Glutamatergic neuron (in vitro differentiated cells): Measurements from ENCODE around the gene UBE2QL1. TPM values are rescaled to one million over a fixed set of nuclear protein-coding genes. Genes with fewer than 3 reads are reported as not detected.

Experiments used
- DNase-seq: peaks from one replicate; pipeline ENCODE4 v3.0.0; 2022
- H3K27ac Mint-ChIP-seq: one replicate; pipeline ENCODE4 v1.8.0; 2020; ENCODE audit warnings: mild to moderate bottlenecking, mixed read lengths, inconsistent platforms; ENCODE audit not compliant: unreplicated experiment
- H3K27me3 Mint-ChIP-seq: one replicate; pipeline ENCODE4 v1.8.0; 2020; ENCODE audit warnings: mild to moderate bottlenecking, moderate library complexity, mixed read lengths, inconsistent platforms; ENCODE audit not compliant: unreplicated experiment
- H3K36me3 Mint-ChIP-seq: one replicate; pipeline ENCODE4 v1.8.0; 2020; ENCODE audit warnings: mild to moderate bottlenecking, mixed read lengths, inconsistent platforms; ENCODE audit not compliant: unreplicated experiment
- H3K4me1 Mint-ChIP-seq: one replicate; pipeline ENCODE4 v1.8.0; 2020; ENCODE audit warnings: mild to moderate bottlenecking, low read depth, mixed read lengths, inconsistent platforms; ENCODE audit not compliant: unreplicated experiment
- H3K4me3 Mint-ChIP-seq: one replicate; pipeline ENCODE4 v1.8.0; 2020; ENCODE audit warnings: mild to moderate bottlenecking, mixed read lengths, inconsistent platforms; ENCODE audit not compliant: unreplicated experiment
- H3K9me3 Mint-ChIP-seq: one replicate; pipeline ENCODE4 v1.8.0; 2020; ENCODE audit warnings: mild to moderate bottlenecking, moderate library complexity, mixed read lengths, inconsistent platforms; ENCODE audit not compliant: unreplicated experiment
- CTCF ChIP-seq: fragments of 200-600 bp; sonication (generic); IDR thresholded peaks from one replicate; pipeline ENCODE4 v1.5.0; 2021; ENCODE audit not compliant: partially characterized antibody, unreplicated experiment
- total RNA-seq: library from RNA; stranded (reverse); fragmentation: NEBNext Ultra II Directional; extraction: Animal tissue kit (Norgen Biotek cat#: 25700); gene quantifications from one replicate; pipeline ENCODE4 v1.2.1, GENCODE V29; 2021; ENCODE audit not compliant: unreplicated experiment

The UBE2QL1 gene
- total RNA-seq, 1 donor from 2014 or later: 4.5 TPM

- no peak overlapping the region for H3K27ac Mint-ChIP-seq
- no peaks in the 10 kb centered on the region for H3K36me3 Mint-ChIP-seq
- H3K9me3 Mint-ChIP-seq: no peaks in the 10 kb centered on the region
- DNase-seq: no peak
- H3K27me3 Mint-ChIP-seq: peaks cover 4% of the 10 kb centered on the region
- H3K4me1 Mint-ChIP-seq: no peaks in the 10 kb centered on the region
- no peak overlapping the region for H3K4me3 Mint-ChIP-seq
- TF ChIP-seq CTCF: no peak
Observed at GRCh38 chr5:6408627-6409446, 39.8 kb upstream of the UBE2QL1 start.

- no peak for TF ChIP-seq CTCF
- no peaks in the 10 kb centered on the region for H3K4me1 Mint-ChIP-seq
- H3K9me3 Mint-ChIP-seq: no peaks in the 10 kb centered on the region
- no peak overlapping the region for H3K4me3 Mint-ChIP-seq
- peaks cover 4% of the 10 kb centered on the region for H3K27me3 Mint-ChIP-seq
- DNase-seq: no peak
- no peaks in the 10 kb centered on the region for H3K36me3 Mint-ChIP-seq
- no peak overlapping the region for H3K27ac Mint-ChIP-seq
Observed at GRCh38 chr5:6410421-6410820, 38.2 kb upstream of the UBE2QL1 start.

GRCh38 chr5:6411141-6411540 lies 37.5 kb upstream of the UBE2QL1 start:
- H3K27ac Mint-ChIP-seq: no peak overlapping the region
- no peak for DNase-seq
- H3K36me3 Mint-ChIP-seq: no peaks in the 10 kb centered on the region
- no peak overlapping the region for H3K4me3 Mint-ChIP-seq
- no peaks in the 10 kb centered on the region for H3K4me1 Mint-ChIP-seq
- H3K9me3 Mint-ChIP-seq: no peaks in the 10 kb centered on the region
- TF ChIP-seq CTCF: no peak
- peaks cover 4% of the 10 kb centered on the region for H3K27me3 Mint-ChIP-seq

- Mint-ChIP-seq H3K4me3 (no peak overlapping the region), H3K4me1 (no peaks in the 10 kb centered on the region), H3K9me3 (no peaks in the 10 kb centered on the region), H3K27me3 (peaks cover 4% of the 10 kb centered on the region), H3K27ac (no peak overlapping the region), H3K36me3 (no peaks in the 10 kb centered on the region)
- TF ChIP-seq CTCF: no peak
- no peak for DNase-seq
Observed at GRCh38 chr5:6412811-6413210, 35.8 kb upstream of the UBE2QL1 start.

- Mint-ChIP-seq H3K36me3 (no peaks in the 10 kb centered on the region), H3K4me3 (no peak overlapping the region), H3K27me3 (peaks cover 3% of the 10 kb centered on the region), H3K9me3 (no peaks in the 10 kb centered on the region), H3K4me1 (no peaks in the 10 kb centered on the region), H3K27ac (no peak overlapping the region)
- no peak for DNase-seq
- TF ChIP-seq CTCF: no peak
Observed at GRCh38 chr5:6417657-6418056, 31.0 kb upstream of the UBE2QL1 start.
